HG03575 (cell line): ENCODE measurements around the gene PRSS12.
"Not testable (repeated sequence)": the region's sequence is repeated elsewhere in the genome, so short reads cannot be mapped to it uniquely, and the experiment has no call there.

ENCODE experiments used
- ATAC-seq: cut with Tn5 transposase; IDR thresholded peaks from one replicate; pipeline ENCODE4 v1.9.1; 2021; ENCODE audit not compliant: unreplicated experiment, insufficient number of reproducible peaks, low FRiP score; ENCODE audit errors: extremely low read depth

PRSS12 gene

GRCh38 chr4:118285931-118286330 lies 66.9 kb downstream of the PRSS12 start:
- no peak for ATAC-seq

DNA sequence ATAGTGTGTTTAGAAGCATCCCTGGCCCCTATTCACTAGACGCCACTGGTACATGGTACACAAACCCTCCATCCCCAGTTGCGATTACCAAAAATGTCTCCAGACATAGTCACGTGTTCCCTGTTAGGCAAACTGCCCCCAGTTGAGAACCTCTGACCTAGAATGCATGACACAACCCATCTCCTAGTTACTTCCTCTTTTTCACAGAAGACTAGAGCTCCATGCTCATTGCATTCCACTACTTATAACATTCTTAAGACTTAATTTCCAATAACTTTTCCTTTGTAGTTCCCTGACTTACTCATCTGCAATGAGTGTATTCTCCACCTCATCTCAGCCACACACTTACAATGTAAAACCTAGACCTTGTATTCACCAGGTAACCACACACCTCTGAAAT lies 68.6 kb downstream of the PRSS12 start:
- ATAC-seq = no peak

GRCh38 chr4:118282692-118283091 lies 70.1 kb downstream of the PRSS12 start:
- no peak for ATAC-seq

GRCh38 chr4:118281611-118282442 lies 71.0 kb downstream of the PRSS12 start:
- ATAC-seq = no peak

DNA sequence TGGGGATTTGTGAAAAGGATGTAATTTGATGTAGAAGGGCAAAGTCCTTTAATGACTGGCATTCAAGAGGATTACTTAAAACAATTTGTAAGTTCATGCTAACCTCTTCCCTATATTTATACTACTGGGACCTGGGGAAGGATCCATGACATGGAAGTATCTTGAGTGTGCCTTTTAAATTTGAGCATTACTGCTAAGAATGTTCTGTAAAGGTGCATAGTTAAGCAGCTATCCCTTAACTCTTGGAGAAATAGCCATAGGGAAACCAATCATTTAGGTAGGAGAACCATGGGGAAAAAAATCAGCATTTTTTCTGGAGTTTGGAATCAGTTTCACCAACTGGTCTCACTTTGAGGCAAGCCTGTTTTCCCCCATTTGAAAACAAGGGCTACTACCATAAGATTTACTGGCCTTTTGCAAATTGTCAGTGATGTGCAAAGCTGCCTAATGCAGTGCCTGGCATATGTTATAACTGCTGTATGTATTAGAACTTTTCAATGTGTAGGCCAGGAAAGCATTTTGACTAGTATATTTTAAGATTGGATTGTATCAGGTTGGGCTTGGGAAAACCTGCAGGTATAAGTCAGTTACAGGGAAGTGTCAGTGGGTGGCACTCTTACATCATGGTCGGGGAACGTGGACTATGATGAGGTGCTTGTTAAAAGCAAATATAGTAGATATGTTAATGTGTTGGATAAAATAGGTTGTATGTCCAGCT lies 72.1 kb downstream of the PRSS12 start:
- ATAC-seq = peak; percentile 19

- ATAC-seq = no peak
These were observed 72.8 kb downstream of the PRSS12 start for GRCh38 chr4:118279920-118280432.

GRCh38 chr4:118279328-118279727 lies 73.5 kb downstream of the PRSS12 start:
- no peak for ATAC-seq

GRCh38 chr4:118278473-118279274 lies 74.1 kb downstream of the PRSS12 start:
- ATAC-seq = peak; percentile 48

GRCh38 chr4:118277243-118277642 lies 75.6 kb downstream of the PRSS12 start:
- no peak for ATAC-seq

DNA sequence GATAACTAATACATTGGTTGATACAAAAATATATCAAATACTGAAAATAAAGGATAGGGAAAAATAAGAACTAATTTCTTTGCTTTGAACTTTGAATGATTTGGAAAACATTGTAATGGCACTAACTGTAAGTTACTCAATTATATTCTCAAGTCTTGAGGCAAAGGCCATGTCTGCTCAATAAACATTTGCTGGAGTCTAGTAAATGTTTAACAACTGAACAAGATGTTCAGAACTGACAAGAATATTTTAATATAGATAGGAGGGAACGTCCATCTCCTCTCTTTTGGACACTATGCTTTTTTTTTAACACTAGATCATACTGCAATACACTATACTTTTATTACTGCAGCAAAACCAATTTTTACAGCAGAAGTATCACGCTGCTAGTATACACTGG lies 76.2 kb downstream of the PRSS12 start:
- no peak for ATAC-seq

- no peak for ATAC-seq
These were observed 79.2 kb downstream of the PRSS12 start for GRCh38 chr4:118273642-118274041.

DNA sequence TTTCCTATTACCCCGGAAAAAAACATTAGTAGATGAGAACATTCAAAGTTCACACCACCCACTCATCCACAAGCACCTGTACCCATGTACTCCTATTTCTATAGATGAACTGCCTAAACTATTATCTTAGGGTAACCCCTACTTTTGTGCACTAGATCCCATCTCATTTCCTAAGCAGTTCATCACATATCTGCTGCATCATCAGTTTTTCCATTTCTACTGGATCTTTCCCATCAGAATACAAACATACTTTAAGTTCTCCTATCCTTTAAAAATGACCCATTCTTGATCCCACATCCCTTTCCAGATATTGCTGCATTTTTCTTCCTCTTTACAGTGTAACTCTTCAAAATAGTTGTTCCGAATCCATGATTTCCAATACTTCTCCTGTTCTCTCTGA lies 81.0 kb downstream of the PRSS12 start:
- ATAC-seq = no peak

GRCh38 chr4:118270492-118270891 lies 82.3 kb downstream of the PRSS12 start:
- peak; percentile 57 for ATAC-seq

GRCh38 chr4:118268780-118269179 lies 84.0 kb downstream of the PRSS12 start:
- no peak for ATAC-seq

DNA sequence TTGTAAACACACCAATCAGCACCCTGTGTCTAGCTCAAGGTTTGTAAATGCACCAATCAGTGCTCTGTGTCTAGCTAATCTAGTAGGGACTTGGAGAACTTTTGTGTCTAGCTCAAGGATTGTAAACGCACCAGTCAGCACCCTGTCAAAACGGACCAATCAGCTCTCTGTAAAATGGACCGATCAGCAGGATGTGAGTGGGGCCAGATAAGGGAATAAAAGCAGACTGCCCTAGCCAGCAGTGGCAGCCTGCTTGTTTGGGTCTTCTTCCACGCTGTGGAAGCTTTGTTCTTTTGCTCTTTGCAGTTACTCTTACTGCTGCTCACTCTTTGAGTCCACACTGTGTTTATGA lies 86.7 kb downstream of the PRSS12 start:
- ATAC-seq = not testable (repeated sequence)

DNA sequence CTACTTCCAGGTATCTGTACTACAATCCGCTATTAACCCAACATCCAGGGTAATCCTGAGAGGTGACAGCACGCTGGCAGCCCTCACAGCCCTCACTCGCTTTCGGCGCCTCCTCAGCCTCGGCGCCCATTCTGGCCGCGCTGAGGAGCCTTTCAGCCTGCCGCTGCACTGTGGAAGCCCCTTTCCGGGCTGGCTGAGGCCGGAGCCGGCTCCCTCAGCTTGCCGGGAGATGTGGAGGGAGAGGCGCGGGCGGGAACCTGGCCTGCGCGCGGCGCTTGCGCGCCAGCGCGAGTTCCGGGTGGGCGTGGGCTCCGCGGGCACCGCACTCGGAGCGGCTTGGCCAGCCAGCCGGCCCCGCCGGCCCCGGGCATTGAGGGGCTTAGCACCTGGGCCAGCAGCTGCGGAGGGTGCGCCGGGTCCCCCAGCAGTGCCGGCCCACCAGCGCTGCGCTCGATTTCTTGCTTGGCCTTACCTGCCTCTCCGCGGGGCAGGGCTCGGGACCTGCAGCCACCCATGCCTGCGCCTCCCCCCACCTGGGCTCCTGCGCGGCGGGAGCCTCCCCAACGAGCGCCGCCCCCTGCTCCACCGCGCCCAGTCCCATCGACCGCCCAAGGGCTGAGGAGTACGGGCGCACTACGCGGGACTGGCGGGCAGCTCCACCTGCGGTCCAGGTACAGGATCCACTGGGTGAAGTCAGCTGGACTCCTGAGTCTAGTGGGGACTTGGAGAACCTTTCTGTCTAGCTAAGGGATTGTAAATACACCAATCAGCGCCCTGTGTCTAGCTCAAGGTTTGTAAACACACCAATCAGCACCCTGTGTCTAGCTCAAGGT lies 87.3 kb downstream of the PRSS12 start:
- ATAC-seq = no peak

DNA sequence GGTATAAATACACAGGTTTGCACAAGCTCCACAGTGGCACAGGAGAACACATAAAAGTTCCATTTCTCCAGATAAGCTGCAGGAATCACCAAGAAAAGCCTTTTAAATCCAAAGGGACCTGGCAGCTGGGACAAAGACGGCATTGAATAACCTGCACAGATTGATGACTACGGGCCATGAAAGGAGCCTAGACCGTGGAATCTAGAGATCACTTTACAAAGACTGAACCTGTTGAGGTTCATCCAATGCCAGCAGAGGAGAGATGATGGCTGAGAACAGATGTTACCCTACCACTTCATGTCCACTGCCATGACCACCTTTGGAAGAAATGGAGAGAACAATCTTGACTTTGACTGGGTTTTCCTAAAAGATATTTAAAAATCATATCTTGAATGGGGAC lies 88.7 kb downstream of the PRSS12 start:
- ATAC-seq = no peak

- no peak for ATAC-seq
These were observed 92.5 kb downstream of the PRSS12 start for GRCh38 chr4:118260309-118260708.

DNA sequence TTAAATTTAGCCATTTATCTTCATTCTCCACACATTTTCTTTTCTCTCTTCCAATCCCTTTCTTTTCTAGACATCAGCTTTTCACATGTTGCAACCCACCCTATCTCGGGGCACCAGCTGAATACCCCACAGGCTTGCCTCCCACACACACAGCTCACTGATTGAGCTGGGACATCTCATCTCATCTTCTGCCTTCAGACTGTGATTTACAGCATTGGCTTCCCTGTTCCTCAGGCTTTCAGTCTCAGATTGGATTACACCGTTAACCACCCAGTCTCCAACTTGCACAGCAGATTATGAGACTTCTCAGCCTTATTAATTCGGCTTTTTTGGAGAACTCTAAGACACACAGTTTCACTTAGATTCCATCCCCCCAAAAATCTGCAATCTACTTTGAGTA lies 93.7 kb downstream of the PRSS12 start:
- ATAC-seq = no peak
